Sigmoid colon (tissue), 7 donors: ENCODE measurements around the gene CAMKK2. TPM values are rescaled to one million over a fixed set of nuclear protein-coding genes. Genes with fewer than 3 reads are reported as not detected.

ENCODE experiments used
- DNase-seq: peaks from one replicate; pipeline ENCODE4 v3.0.0-alpha.2; 2019
- H3K27ac ChIP-seq, 4 donors: fragments of 200-600 bp; sonication (generic); one replicate each; pipeline ENCODE4 v1.5.1; 2016 to 2019; ENCODE audit warnings: mild to moderate bottlenecking in 1 of 4
- H3K27me3 ChIP-seq, 3 donors: fragments of 200-600 bp; sonication (generic); one replicate each; pipeline ENCODE4 v1.5.1; 2019; ENCODE audit warnings: mild to moderate bottlenecking in 1 of 3
- H3K36me3 ChIP-seq, 4 donors: fragments of 200-600 bp; sonication (generic); one replicate each; pipeline ENCODE4 v1.5.1; 2016 to 2019
- H3K4me1 ChIP-seq, 4 donors: fragments of 200-600 bp; sonication (generic); one replicate each; pipeline ENCODE4 v1.5.1; 2017 to 2019
- H3K4me3 ChIP-seq, 4 donors: fragments of 200-600 bp; sonication (generic); one replicate each; pipeline ENCODE4 v1.5.1; 2017 to 2019; ENCODE audit warnings: mild to moderate bottlenecking in 2 of 4, moderate library complexity in 1 of 4
- H3K9me3 ChIP-seq, 4 donors: fragments of 200-600 bp in 3 of 4; sonication (generic) in 3 of 4; one replicate each; pipeline versions ENCODE4 v1.5.1 to v1.6.1; 2013 to 2019
- CTCF ChIP-seq, 4 experiments: fragments of 450-650 bp in 3 of 4; fragments of 200-600 bp in 1 of 4; IDR thresholded peaks; one replicate each; pipeline ENCODE4 v1.5.1; 2016 to 2019; ENCODE audit warnings: antibody characterized with exemption in 4 of 4, mild to moderate bottlenecking in 3 of 4, moderate library complexity in 2 of 4
- EP300 ChIP-seq, 4 donors: sonication (generic); formaldehyde crosslinking; IDR thresholded peaks; one replicate each; pipeline ENCODE4 v1.6.1; 2017; ENCODE audit warnings: antibody characterized with exemption in 4 of 4
- POLR2A ChIP-seq, 2 donors: fragments of 450-650 bp; IDR thresholded peaks; one replicate each; pipeline ENCODE4 v1.6.1; 2016; ENCODE audit warnings: antibody characterized with exemption in 2 of 2, mild to moderate bottlenecking in 2 of 2, moderate library complexity in 2 of 2
- POLR2AphosphoS5 ChIP-seq, 4 donors: sonication (generic); formaldehyde crosslinking; IDR thresholded peaks; one replicate each; pipeline ENCODE4 v1.6.1; 2017; ENCODE audit warnings: antibody characterized with exemption in 4 of 4
- WGBS, 2 donors: extraction: QIAGEN DNeasy Blood & Tissue Kit; methylation state at CpG; one replicate each; pipeline ENCODE4 v1.1.7; 2013; 5-methylcytosine and 5-hydroxymethylcytosine counted together
- intact Hi-C: fragments of 100-400 bp; cut with DNase I; formaldehyde crosslinking; loops from one replicate; pipeline ENCODE4 v1.15.1; 2023
- polyA plus RNA-seq, 3 donors: library from polyadenylated mRNA; stranded (reverse); fragments of 200-250 nt; gene quantifications; one replicate each; pipeline ENCODE4 v1.2.3, GENCODE V29; 2013
- total RNA-seq, 4 donors: library from RNA; depleted of rRNA; stranded (reverse); fragments of >200 nt; gene quantifications; one replicate each; pipeline ENCODE4 v1.1.0, GENCODE V29; 2016
- donor health status: healthy with polysubstance abuse.
- donor health status: Bipolar disorder and iron deficiency.
- donor health status: healthy.

The CAMKK2 gene
- total and polyA plus RNA-seq, 7 donors, result 18.0 to 33.8 (median 25.0) TPM

GRCh38 chr12:121245951-121246350 lies 50.6 kb downstream of the CAMKK2 start:
- Histone ChIP-seq H3K27ac (no peak overlapping the region), H3K36me3 (peaks cover 0 to 70% (median 26%) of the 10 kb centered on the region in 4 donors), H3K4me1 (peaks cover 0 to 7% (median 5%) of the 10 kb centered on the region in 4 donors), H3K9me3 (no peaks in the 10 kb centered on the region), H3K27me3 (no peaks in the 10 kb centered on the region), H3K4me3 (no peak overlapping the region)
- DNase-seq, result no peak
- 89 to 96% methylated on average over 7 of the region's 7 CpGs for WGBS, 2 donors
- TF ChIP-seq POLR2AphosphoS5 (IDR thresholded peaks at IDR 0.05) (no peak), EP300 (IDR thresholded peaks at IDR 0.05) (no peak), CTCF (IDR thresholded peaks at IDR 0.05) (no peak), POLR2A (IDR thresholded peaks at IDR 0.05) (no peak)
- intact Hi-C loops, result no loop called here

- WGBS, 2 donors, result 93 to 97% methylated on average over 14 of the region's 14 CpGs
- no peaks in the 10 kb centered on the region for H3K27me3 ChIP-seq
These were observed 51.5 kb downstream of the CAMKK2 start for GRCh38 chr12:121245031-121245430.

GRCh38 chr12:121241156-121241970 lies 55.1 kb downstream of the CAMKK2 start:
- Histone ChIP-seq H3K4me1 (peaks cover 0 to 48% (median 42%) of the 10 kb centered on the region in 4 donors), H3K9me3 (no peaks in the 10 kb centered on the region), H3K36me3 (peaks cover 0 to 28% (median 2%) of the 10 kb centered on the region in 4 donors), H3K27me3 (no peaks in the 10 kb centered on the region), H3K27ac (peak overlapping the region; percentile 52 to 80 (median 74)), H3K4me3 (peak overlapping the region in 3 of 4 donors; percentile 6 to 48 (median 42))
- TF ChIP-seq POLR2A (IDR thresholded peaks at IDR 0.05), result no peak
- TF ChIP-seq EP300 (IDR thresholded peaks at IDR 0.05), result no peak
- no peak for TF ChIP-seq POLR2AphosphoS5 (IDR thresholded peaks at IDR 0.05)
- no peak for TF ChIP-seq CTCF (IDR thresholded peaks at IDR 0.05)
- intact Hi-C loops, result no loop called here
- WGBS, 2 donors, result 85 to 88% methylated on average over 17 of the region's 17 CpGs
- DNase-seq, result no peak

More at GRCh38 chr12:121245031-121245430, 51.5 kb downstream of the CAMKK2 start:
- Histone ChIP-seq H3K36me3 (peaks cover 0 to 61% (median 21%) of the 10 kb centered on the region in 4 donors), H3K9me3 (no peaks in the 10 kb centered on the region), H3K4me3 (no peak overlapping the region), H3K27ac (no peak overlapping the region), H3K4me1 (peaks cover 0 to 16% (median 13%) of the 10 kb centered on the region in 4 donors)
- TF ChIP-seq EP300 (IDR thresholded peaks at IDR 0.05) (no peak), POLR2AphosphoS5 (IDR thresholded peaks at IDR 0.05) (no peak), CTCF (IDR thresholded peaks at IDR 0.05) (no peak), POLR2A (IDR thresholded peaks at IDR 0.05) (no peak)
- intact Hi-C loops, result no loop called here
- no peak for DNase-seq

- H3K36me3 ChIP-seq, result peaks cover 0 to 28% (median 2%) of the 10 kb centered on the region in 4 donors
These were observed 55.9 kb downstream of the CAMKK2 start for GRCh38 chr12:121240484-121241101.

More at GRCh38 chr12:121240484-121241101, 55.9 kb downstream of the CAMKK2 start:
- Histone ChIP-seq H3K4me1 (peaks cover 0 to 48% (median 42%) of the 10 kb centered on the region in 4 donors), H3K4me3 (peak overlapping the region; percentile 6 to 48 (median 36)), H3K27me3 (no peaks in the 10 kb centered on the region), H3K9me3 (no peaks in the 10 kb centered on the region), H3K27ac (peak overlapping the region; percentile 52 to 80 (median 74))
- 45 to 75% methylated on average over 38 of the region's 38 CpGs for WGBS, 2 donors
- DNase-seq, result peak; percentile 91
- intact Hi-C loops, result no loop called here
- TF ChIP-seq CTCF (IDR thresholded peaks at IDR 0.05) (peak in 1 of 4 experiments; percentile 17), POLR2AphosphoS5 (IDR thresholded peaks at IDR 0.05) (peak; percentile 19 to 67 (median 44)), EP300 (IDR thresholded peaks at IDR 0.05) (peak in 2 of 4 donors; percentile 51 to 78), POLR2A (IDR thresholded peaks at IDR 0.05) (no peak)
